Liver (tissue), 9 donors: ENCODE results near the gene ALDH3B2. TPM values are rescaled to one million over a fixed set of nuclear protein-coding genes. Genes with fewer than 3 reads are reported as not detected.

Source experiments
- DNase-seq: peaks from one replicate; pipeline ENCODE4 v3.0.0-alpha.2; 2017; ENCODE audit warnings: low spot score
- H3K27ac ChIP-seq, 2 donors: one replicate each; pipeline ENCODE4 v1.7.0; 2013; ENCODE audit warnings: inconsistent platforms in 2 of 2, low read length in 2 of 2, control low read depth in 1 of 2, low read depth in 1 of 2, mild to moderate bottlenecking in 1 of 2
- H3K27me3 ChIP-seq, 4 donors: one replicate each; pipeline versions ENCODE4 v1.6.1 to v1.7.0; 2013; ENCODE audit warnings: low read length in 3 of 4, inconsistent platforms in 1 of 4, mild to moderate bottlenecking in 1 of 4, moderate library complexity in 1 of 4; ENCODE audit not compliant: control insufficient read depth in 4 of 4, insufficient read depth in 4 of 4
- H3K36me3 ChIP-seq, 4 donors: one replicate each; pipeline versions ENCODE4 v1.6.1 to v1.7.0; 2013; ENCODE audit warnings: low read length in 3 of 4, mild to moderate bottlenecking in 3 of 4, low read depth in 1 of 4, moderate library complexity in 1 of 4; ENCODE audit not compliant: control insufficient read depth in 4 of 4, insufficient read depth in 3 of 4
- H3K4me1 ChIP-seq, 4 donors: one replicate each; pipeline versions ENCODE4 v1.6.1 to v1.7.0; 2013; ENCODE audit warnings: low read length in 3 of 4, mild to moderate bottlenecking in 3 of 4, moderate library complexity in 1 of 4; ENCODE audit not compliant: control insufficient read depth in 4 of 4, insufficient read depth in 4 of 4
- H3K4me3 ChIP-seq, 3 donors: one replicate each; pipeline versions ENCODE4 v1.6.1 to v1.7.0; 2013; ENCODE audit warnings: low read length in 3 of 3, control low read depth in 1 of 3, low read depth in 1 of 3, mild to moderate bottlenecking in 1 of 3
- H3K9ac ChIP-seq, 2 donors: one replicate each; pipeline ENCODE4 v1.7.0; 2013; ENCODE audit warnings: low read length in 2 of 2, mild to moderate bottlenecking in 2 of 2, moderate library complexity in 2 of 2, control low read depth in 1 of 2, low read depth in 1 of 2
- H3K9me3 ChIP-seq, 4 donors: one replicate each; pipeline versions ENCODE4 v1.6.1 to v1.7.0; 2013; ENCODE audit warnings: low read length in 3 of 4; ENCODE audit not compliant: control insufficient read depth in 4 of 4
- CTCF ChIP-seq: fragments of 150-350 bp; IDR thresholded peaks from 2 replicates; pipeline ENCODE4 v1.5.1; 2017; ENCODE audit warnings: improper control_type of control experiment, low read depth, low read length; ENCODE audit not compliant: missing input control
- EGR1 ChIP-seq, 2 donors: IDR thresholded peaks; 2 replicates each; pipeline ENCODE4 v1.6.1; 2016 to 2018; ENCODE audit warnings: antibody characterized with exemption in 2 of 2, low read depth in 2 of 2
- FOXA1 ChIP-seq: IDR thresholded peaks from 2 replicates; pipeline ENCODE4 v1.6.1; 2016; ENCODE audit warnings: antibody characterized with exemption
- FOXA2 ChIP-seq: IDR thresholded peaks from 2 replicates; pipeline ENCODE4 v1.6.1; 2016; ENCODE audit warnings: antibody characterized with exemption
- GABPA ChIP-seq, 2 donors: IDR thresholded peaks in 1 of 2; conservative IDR thresholded peaks in 1 of 2; 2 replicates each; pipeline ENCODE4 v1.6.1; 2016; ENCODE audit warnings: antibody characterized with exemption in 2 of 2, mild to moderate bottlenecking in 1 of 2, moderate library complexity in 1 of 2
- HNF4A ChIP-seq, 2 donors: conservative IDR thresholded peaks; 2 replicates each; pipeline ENCODE4 v1.6.1; 2016; ENCODE audit warnings: antibody characterized with exemption in 2 of 2, mild to moderate bottlenecking in 2 of 2
- HNF4G ChIP-seq: IDR thresholded peaks from 2 replicates; pipeline ENCODE4 v1.6.1; 2016; ENCODE audit warnings: antibody characterized with exemption
- JUND ChIP-seq, 2 donors: IDR thresholded peaks; 2 replicates each; pipeline ENCODE4 v1.6.1; 2016; ENCODE audit warnings: antibody characterized with exemption in 2 of 2
- NR2F2 ChIP-seq: IDR thresholded peaks from 2 replicates; pipeline ENCODE4 v1.6.1; 2016; ENCODE audit warnings: antibody characterized with exemption
- RAD21 ChIP-seq, 2 donors: IDR thresholded peaks; 2 replicates each; pipeline ENCODE4 v1.6.1; 2016; ENCODE audit warnings: antibody characterized with exemption in 2 of 2, mild to moderate bottlenecking in 2 of 2
- RXRA ChIP-seq, 2 donors: IDR thresholded peaks; 2 replicates each; pipeline ENCODE4 v1.6.1; 2017 to 2018; ENCODE audit warnings: antibody characterized with exemption in 2 of 2, mild to moderate bottlenecking in 1 of 2
- SP1 ChIP-seq: IDR thresholded peaks from 2 replicates; pipeline ENCODE4 v1.6.1; 2018; ENCODE audit warnings: antibody characterized with exemption, mild to moderate bottlenecking
- TAF1 ChIP-seq: conservative IDR thresholded peaks from 2 replicates; pipeline ENCODE4 v1.6.1; 2016; ENCODE audit warnings: antibody characterized with exemption, mild to moderate bottlenecking
- YY1 ChIP-seq: IDR thresholded peaks from 2 replicates; pipeline ENCODE4 v1.6.1; 2016; ENCODE audit warnings: antibody characterized with exemption, mild to moderate bottlenecking
- WGBS: extraction: QIAGEN DNeasy Blood & Tissue Kit; methylation state at CpG from one replicate; pipeline ENCODE4 v1.1.7; 2013; 5-methylcytosine and 5-hydroxymethylcytosine counted together
- polyA plus RNA-seq, 2 donors: library from polyadenylated mRNA; stranded (reverse) in 1 of 2; unstranded in 1 of 2; fragments of 200-250 nt in 1 of 2; fragments of >200 nt in 1 of 2; fragmentation: Nextera tagmentation in 1 of 2; extraction: Ambion mirVana in 1 of 2; gene quantifications; one replicate each; pipeline versions ENCODE4 v1.2.1 to v1.2.3, GENCODE V29; 2013 to 2015
- total RNA-seq, 2 donors: library from RNA; depleted of rRNA; stranded (reverse); fragments of >200 nt; gene quantifications; one replicate each; pipeline ENCODE4 v1.2.3, GENCODE V29; 2014
- TF ChIP-seq, protein P1 (sequence below): IDR thresholded peaks from 2 replicates; pipeline ENCODE4 v1.6.1; 2016; ENCODE audit warnings: antibody characterized with exemption
- TF ChIP-seq, protein P2 (sequence below): IDR thresholded peaks from 2 replicates; pipeline ENCODE4 v1.6.1; 2016; ENCODE audit warnings: antibody characterized with exemption, mild to moderate bottlenecking
- TF ChIP-seq, protein P3 (sequence below): IDR thresholded peaks from 2 replicates; pipeline ENCODE4 v1.6.1; 2016; ENCODE audit warnings: antibody characterized with exemption
- TF ChIP-seq, protein P4 (sequence below): IDR thresholded peaks from 2 replicates; pipeline ENCODE4 v1.6.1; 2016; ENCODE audit warnings: antibody characterized with exemption
- donor health status: healthy.
- donor health status: healthy.
- donor health status: healthy.
- donor health status: healthy.
- donor health status: healthy.

ALDH3B2 gene
- total and polyA plus RNA-seq, 4 donors = not detected

DNA sequence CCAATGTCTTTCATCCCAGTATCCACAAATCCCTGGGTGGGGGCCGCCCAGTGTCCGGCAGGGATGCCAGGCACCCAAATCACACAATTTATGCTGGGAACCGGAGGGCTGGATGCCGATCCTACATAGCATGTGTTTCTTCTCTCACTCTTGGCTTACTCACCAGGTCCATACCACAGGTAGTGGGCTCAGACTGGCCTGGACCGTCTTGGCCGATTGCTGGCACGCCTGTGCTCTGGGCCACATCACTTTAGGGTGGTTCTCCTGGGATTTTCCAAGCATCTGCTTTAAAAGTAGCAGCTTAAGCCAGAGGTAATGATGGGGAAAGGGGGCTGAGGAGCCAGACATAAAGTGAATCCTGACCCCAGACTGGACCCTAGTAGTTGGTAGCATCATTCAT, 22.6 kb upstream of the ALDH3B2 start:
- TF ChIP-seq FOXA2 = no peak
- TF ChIP-seq GABPA (IDR thresholded peaks at IDR 0.05 in 1 of 2, conservative IDR thresholded peaks at IDR 0.05 in 1 of 2) = no peak
- TF ChIP-seq SP1 = no peak
- TF ChIP-seq, protein P1, sequence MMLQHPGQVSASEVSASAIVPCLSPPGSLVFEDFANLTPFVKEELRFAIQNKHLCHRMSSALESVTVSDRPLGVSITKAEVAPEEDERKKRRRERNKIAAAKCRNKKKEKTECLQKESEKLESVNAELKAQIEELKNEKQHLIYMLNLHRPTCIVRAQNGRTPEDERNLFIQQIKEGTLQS = no peak

DNA sequence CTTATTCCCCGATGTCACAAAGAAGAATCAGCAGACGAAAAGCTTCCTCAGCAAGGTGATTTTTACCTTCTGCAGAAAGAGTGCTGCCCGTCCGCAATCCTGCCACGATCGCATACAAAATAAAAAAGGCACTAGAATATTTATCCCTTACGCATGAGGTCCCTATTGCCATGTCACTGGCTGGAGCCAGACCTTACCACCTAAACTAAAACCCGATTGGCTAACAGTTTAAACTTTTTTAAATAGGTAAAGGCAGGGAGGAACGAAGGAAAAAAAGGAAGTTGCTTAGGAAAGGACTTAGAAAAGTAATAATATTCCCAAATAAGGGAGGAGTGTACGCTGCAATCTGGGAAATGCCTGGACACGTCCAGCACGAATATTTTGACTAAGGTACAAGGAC, 21.2 kb upstream of the ALDH3B2 start:
- H3K4me1 ChIP-seq = no peaks in the 10 kb centered on the region
- no peak overlapping the region for H3K4me3 ChIP-seq
- no peaks in the 10 kb centered on the region for H3K27me3 ChIP-seq
- no peaks in the 10 kb centered on the region for H3K36me3 ChIP-seq
- TF ChIP-seq TAF1 = no peak
- TF ChIP-seq YY1 = no peak
- TF ChIP-seq, protein P2, sequence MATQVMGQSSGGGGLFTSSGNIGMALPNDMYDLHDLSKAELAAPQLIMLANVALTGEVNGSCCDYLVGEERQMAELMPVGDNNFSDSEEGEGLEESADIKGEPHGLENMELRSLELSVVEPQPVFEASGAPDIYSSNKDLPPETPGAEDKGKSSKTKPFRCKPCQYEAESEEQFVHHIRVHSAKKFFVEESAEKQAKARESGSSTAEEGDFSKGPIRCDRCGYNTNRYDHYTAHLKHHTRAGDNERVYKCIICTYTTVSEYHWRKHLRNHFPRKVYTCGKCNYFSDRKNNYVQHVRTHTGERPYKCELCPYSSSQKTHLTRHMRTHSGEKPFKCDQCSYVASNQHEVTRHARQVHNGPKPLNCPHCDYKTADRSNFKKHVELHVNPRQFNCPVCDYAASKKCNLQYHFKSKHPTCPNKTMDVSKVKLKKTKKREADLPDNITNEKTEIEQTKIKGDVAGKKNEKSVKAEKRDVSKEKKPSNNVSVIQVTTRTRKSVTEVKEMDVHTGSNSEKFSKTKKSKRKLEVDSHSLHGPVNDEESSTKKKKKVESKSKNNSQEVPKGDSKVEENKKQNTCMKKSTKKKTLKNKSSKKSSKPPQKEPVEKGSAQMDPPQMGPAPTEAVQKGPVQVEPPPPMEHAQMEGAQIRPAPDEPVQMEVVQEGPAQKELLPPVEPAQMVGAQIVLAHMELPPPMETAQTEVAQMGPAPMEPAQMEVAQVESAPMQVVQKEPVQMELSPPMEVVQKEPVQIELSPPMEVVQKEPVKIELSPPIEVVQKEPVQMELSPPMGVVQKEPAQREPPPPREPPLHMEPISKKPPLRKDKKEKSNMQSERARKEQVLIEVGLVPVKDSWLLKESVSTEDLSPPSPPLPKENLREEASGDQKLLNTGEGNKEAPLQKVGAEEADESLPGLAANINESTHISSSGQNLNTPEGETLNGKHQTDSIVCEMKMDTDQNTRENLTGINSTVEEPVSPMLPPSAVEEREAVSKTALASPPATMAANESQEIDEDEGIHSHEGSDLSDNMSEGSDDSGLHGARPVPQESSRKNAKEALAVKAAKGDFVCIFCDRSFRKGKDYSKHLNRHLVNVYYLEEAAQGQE = no peak
- TF ChIP-seq, protein P3, sequence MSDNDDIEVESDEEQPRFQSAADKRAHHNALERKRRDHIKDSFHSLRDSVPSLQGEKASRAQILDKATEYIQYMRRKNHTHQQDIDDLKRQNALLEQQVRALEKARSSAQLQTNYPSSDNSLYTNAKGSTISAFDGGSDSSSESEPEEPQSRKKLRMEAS = no peak
- no peak for TF ChIP-seq RXRA (IDR thresholded peaks at IDR 0.05)
- no peak for TF ChIP-seq RAD21 (IDR thresholded peaks at IDR 0.05)
- no peak for TF ChIP-seq CTCF
- TF ChIP-seq FOXA1 = no peak
- no peak for TF ChIP-seq HNF4G
- TF ChIP-seq HNF4A (conservative IDR thresholded peaks at IDR 0.05) = no peak
- TF ChIP-seq SP1 = no peak
- no peak for TF ChIP-seq NR2F2
- TF ChIP-seq JUND (IDR thresholded peaks at IDR 0.05) = no peak
- no peak for TF ChIP-seq GABPA (IDR thresholded peaks at IDR 0.05 in 1 of 2, conservative IDR thresholded peaks at IDR 0.05 in 1 of 2)
- no peak for TF ChIP-seq EGR1 (IDR thresholded peaks at IDR 0.05; ENCODE audit: low read depth in 2 of 2)
- TF ChIP-seq, protein P4, sequence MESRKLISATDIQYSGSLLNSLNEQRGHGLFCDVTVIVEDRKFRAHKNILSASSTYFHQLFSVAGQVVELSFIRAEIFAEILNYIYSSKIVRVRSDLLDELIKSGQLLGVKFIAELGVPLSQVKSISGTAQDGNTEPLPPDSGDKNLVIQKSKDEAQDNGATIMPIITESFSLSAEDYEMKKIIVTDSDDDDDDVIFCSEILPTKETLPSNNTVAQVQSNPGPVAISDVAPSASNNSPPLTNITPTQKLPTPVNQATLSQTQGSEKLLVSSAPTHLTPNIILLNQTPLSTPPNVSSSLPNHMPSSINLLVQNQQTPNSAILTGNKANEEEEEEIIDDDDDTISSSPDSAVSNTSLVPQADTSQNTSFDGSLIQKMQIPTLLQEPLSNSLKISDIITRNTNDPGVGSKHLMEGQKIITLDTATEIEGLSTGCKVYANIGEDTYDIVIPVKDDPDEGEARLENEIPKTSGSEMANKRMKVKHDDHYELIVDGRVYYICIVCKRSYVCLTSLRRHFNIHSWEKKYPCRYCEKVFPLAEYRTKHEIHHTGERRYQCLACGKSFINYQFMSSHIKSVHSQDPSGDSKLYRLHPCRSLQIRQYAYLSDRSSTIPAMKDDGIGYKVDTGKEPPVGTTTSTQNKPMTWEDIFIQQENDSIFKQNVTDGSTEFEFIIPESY = no peak
- TF ChIP-seq, protein P1 = no peak
- no peak overlapping the region for H3K9ac ChIP-seq
- 88% methylated on average over 12 of the region's 12 CpGs for WGBS
- H3K9me3 ChIP-seq = peaks cover 0 to 1% (median 0%) of the 10 kb centered on the region in 4 donors
- DNase-seq = no peak
- no peak overlapping the region for H3K27ac ChIP-seq

More for the DNA sequence above, 22.6 kb upstream of the ALDH3B2 start:
- no peaks in the 10 kb centered on the region for H3K36me3 ChIP-seq
- no peaks in the 10 kb centered on the region for H3K27me3 ChIP-seq
- H3K4me3 ChIP-seq = no peak overlapping the region
- DNase-seq = no peak
- H3K9ac ChIP-seq = no peak overlapping the region
- H3K27ac ChIP-seq = no peak overlapping the region
- peaks cover 0 to 1% (median 0%) of the 10 kb centered on the region in 4 donors for H3K9me3 ChIP-seq
- H3K4me1 ChIP-seq = no peaks in the 10 kb centered on the region
- 93% methylated on average over 7 of the region's 7 CpGs for WGBS
